DOHH2 (cell line): ENCODE results near the gene POU6F1.

ENCODE experiments used
- CTCF ChIP-seq: fragments of 200-600 bp; sonication (generic); IDR thresholded peaks from one replicate; pipeline ENCODE4 v1.5.1; 2014; ENCODE audit warnings: antibody characterized with exemption, mild to moderate bottlenecking, low read depth, low read length; ENCODE audit not compliant: poor library complexity, severe bottlenecking
- EZH2phosphoT487 ChIP-seq: fragments of 200-600 bp; sonication (generic); IDR thresholded peaks from 2 replicates; pipeline ENCODE4 v1.6.1; 2017; ENCODE audit warnings: borderline replicate concordance, mild to moderate bottlenecking, antibody characterized with exemption, low read length, moderate library complexity, mixed read lengths

DNA sequence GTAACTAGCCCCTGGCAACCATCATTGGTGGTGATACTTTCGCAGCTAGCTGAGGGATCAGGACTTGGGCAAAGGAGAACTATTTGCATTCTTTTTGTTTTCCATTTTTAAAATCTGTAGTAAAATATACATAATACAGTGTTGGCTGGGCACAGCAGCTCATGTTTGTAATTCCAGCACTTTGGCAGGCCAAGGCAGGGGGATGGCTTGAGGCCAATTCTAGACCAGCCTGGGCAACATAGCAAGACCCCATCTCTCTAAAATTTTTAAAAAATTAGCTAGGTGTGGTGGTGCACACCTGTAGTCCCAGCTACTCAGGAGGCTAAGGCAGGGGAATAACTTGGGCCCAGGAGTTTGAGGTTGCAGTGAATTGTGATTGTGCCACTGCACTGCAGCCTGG, 64.9 kb downstream of the POU6F1 start:
- TF ChIP-seq CTCF (no peak), EZH2phosphoT487 (no peak)
